Measurements from ENCODE around the gene CNTNAP2. TPM values are rescaled to one million over a fixed set of nuclear protein-coding genes. Genes with fewer than 3 reads are reported as not detected.

The CNTNAP2 gene
- total RNA-seq, 2 experiments from 2014 or later = 0.19 to 0.22 TPM

DNA sequence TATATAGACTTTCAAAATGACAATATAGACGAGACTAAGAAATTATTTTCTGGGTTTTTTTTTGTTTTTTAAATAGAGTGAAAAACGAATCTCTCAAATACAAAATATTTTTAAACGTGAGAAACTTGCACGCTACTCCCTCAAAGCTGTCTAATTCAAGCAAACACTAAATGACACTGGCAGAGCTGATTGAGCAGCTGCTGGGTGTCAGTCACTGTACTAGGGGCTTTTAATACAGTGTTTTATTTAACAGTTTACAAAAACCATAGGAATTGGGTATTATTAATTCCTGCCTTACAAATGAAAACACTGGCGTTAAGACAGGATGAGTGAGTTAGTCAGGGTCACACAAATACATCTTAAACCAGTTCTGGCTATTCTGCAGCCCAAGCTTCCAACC is 1264.3 kb downstream of the CNTNAP2 start:
- Mint-ChIP-seq H3K4me1 (no peaks in the 10 kb centered on the region), H3K36me3 (no peaks in the 10 kb centered on the region), H3K27ac (no peak overlapping the region), H3K4me3 (no peak overlapping the region), H3K9me3 (peaks cover 7% of the 10 kb centered on the region), H3K27me3 (no peaks in the 10 kb centered on the region)
- no peak for DNase-seq

- no peak overlapping the region for H3K4me3 Mint-ChIP-seq
- no peaks in the 10 kb centered on the region for H3K4me1 Mint-ChIP-seq
- no peaks in the 10 kb centered on the region for H3K36me3 Mint-ChIP-seq
- no peak overlapping the region for H3K27ac Mint-ChIP-seq
- H3K27me3 Mint-ChIP-seq = no peaks in the 10 kb centered on the region
- peaks cover 11% of the 10 kb centered on the region for H3K9me3 Mint-ChIP-seq
- no peak for DNase-seq
Measured at GRCh38 chr7:147394329-147394728, 1277.7 kb downstream of the CNTNAP2 start.

- Mint-ChIP-seq H3K27me3 (no peaks in the 10 kb centered on the region), H3K27ac (no peak overlapping the region), H3K36me3 (no peaks in the 10 kb centered on the region), H3K9me3 (no peaks in the 10 kb centered on the region), H3K4me3 (no peak overlapping the region), H3K4me1 (no peaks in the 10 kb centered on the region)
- no peak for DNase-seq
Measured at GRCh38 chr7:147400221-147400689, 1283.7 kb downstream of the CNTNAP2 start.

GRCh38 chr7:147400925-147401324 is 1284.3 kb downstream of the CNTNAP2 start:
- no peak overlapping the region for H3K27ac Mint-ChIP-seq
- no peak for DNase-seq
- H3K4me1 Mint-ChIP-seq = no peaks in the 10 kb centered on the region
- no peak overlapping the region for H3K4me3 Mint-ChIP-seq
- no peaks in the 10 kb centered on the region for H3K9me3 Mint-ChIP-seq
- H3K27me3 Mint-ChIP-seq = no peaks in the 10 kb centered on the region
- H3K36me3 Mint-ChIP-seq = no peaks in the 10 kb centered on the region

DNA sequence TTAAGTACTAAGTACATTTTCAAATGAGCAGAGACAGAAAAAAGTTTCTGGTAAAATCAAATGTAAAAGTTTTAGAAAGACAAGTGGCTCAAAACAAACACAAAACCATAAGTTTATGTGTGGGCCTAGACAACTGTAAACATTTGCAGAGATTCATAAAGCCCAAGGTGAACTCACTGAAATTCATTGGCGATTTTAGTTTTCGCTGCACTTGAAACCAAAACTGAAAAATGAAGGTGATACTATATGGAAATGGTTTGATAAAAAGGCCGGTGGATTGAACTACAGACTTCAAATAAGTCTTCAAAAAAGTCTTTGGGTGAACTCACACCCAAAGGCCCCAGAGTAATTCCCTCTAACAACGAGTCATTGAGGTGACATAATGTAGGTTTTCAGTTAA is 1289.0 kb downstream of the CNTNAP2 start:
- no peak for DNase-seq
- Mint-ChIP-seq H3K27ac (no peak overlapping the region), H3K36me3 (no peaks in the 10 kb centered on the region), H3K4me3 (no peak overlapping the region), H3K27me3 (no peaks in the 10 kb centered on the region), H3K4me1 (no peaks in the 10 kb centered on the region), H3K9me3 (peaks cover 9% of the 10 kb centered on the region)

- H3K27ac Mint-ChIP-seq = no peak overlapping the region
- H3K27me3 Mint-ChIP-seq = no peaks in the 10 kb centered on the region
- H3K4me3 Mint-ChIP-seq = no peak overlapping the region
- H3K36me3 Mint-ChIP-seq = no peaks in the 10 kb centered on the region
- H3K4me1 Mint-ChIP-seq = no peaks in the 10 kb centered on the region
- H3K9me3 Mint-ChIP-seq = peaks cover 9% of the 10 kb centered on the region
- no peak for DNase-seq
Measured at GRCh38 chr7:147406521-147407135, 1290.0 kb downstream of the CNTNAP2 start.

- Mint-ChIP-seq H3K36me3 (no peaks in the 10 kb centered on the region), H3K27ac (no peak overlapping the region), H3K4me1 (no peaks in the 10 kb centered on the region), H3K4me3 (no peak overlapping the region), H3K27me3 (no peaks in the 10 kb centered on the region), H3K9me3 (peaks cover 9% of the 10 kb centered on the region)
- no peak for DNase-seq
Measured at GRCh38 chr7:147411096-147411495, 1294.5 kb downstream of the CNTNAP2 start.

- H3K27ac Mint-ChIP-seq = no peak overlapping the region
- H3K36me3 Mint-ChIP-seq = no peaks in the 10 kb centered on the region
- H3K27me3 Mint-ChIP-seq = no peaks in the 10 kb centered on the region
- no peaks in the 10 kb centered on the region for H3K4me1 Mint-ChIP-seq
- peaks cover 9% of the 10 kb centered on the region for H3K9me3 Mint-ChIP-seq
- no peak overlapping the region for H3K4me3 Mint-ChIP-seq
- no peak for DNase-seq
Measured at GRCh38 chr7:147412109-147412508, 1295.5 kb downstream of the CNTNAP2 start.

- H3K9me3 Mint-ChIP-seq = peaks cover 9% of the 10 kb centered on the region
- no peak overlapping the region for H3K27ac Mint-ChIP-seq
- no peak for DNase-seq
- H3K36me3 Mint-ChIP-seq = no peaks in the 10 kb centered on the region
- no peak overlapping the region for H3K4me3 Mint-ChIP-seq
- H3K4me1 Mint-ChIP-seq = no peaks in the 10 kb centered on the region
- H3K27me3 Mint-ChIP-seq = no peaks in the 10 kb centered on the region
Measured at GRCh38 chr7:147412782-147413556, 1296.4 kb downstream of the CNTNAP2 start.

- Mint-ChIP-seq H3K36me3 (no peaks in the 10 kb centered on the region), H3K27ac (no peak overlapping the region), H3K9me3 (peaks cover 6% of the 10 kb centered on the region), H3K4me1 (no peaks in the 10 kb centered on the region), H3K4me3 (no peak overlapping the region), H3K27me3 (no peaks in the 10 kb centered on the region)
- DNase-seq = no peak
Measured at GRCh38 chr7:147413557-147413870, 1296.9 kb downstream of the CNTNAP2 start.

DNA sequence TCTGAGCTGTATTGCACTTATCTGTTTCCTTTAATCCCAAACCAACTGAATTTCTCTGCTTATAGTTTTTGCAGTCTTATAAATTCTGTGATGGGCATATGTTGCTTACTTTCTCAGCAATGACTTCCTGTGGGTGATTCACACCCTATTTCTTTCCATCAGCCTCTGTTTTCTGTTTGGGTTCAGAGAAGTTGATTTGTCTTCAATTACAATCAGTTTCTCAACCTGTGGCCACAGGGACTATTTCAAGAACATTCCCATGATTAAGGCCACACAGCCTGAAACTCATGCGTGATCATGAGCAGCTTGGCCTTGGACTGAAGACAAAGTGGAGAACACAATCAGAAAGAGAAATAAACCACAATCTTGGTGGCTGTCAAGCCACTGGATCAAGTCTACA is 1299.4 kb downstream of the CNTNAP2 start:
- Mint-ChIP-seq H3K36me3 (no peaks in the 10 kb centered on the region), H3K4me1 (no peaks in the 10 kb centered on the region), H3K9me3 (no peaks in the 10 kb centered on the region), H3K27me3 (no peaks in the 10 kb centered on the region), H3K4me3 (no peak overlapping the region), H3K27ac (no peak overlapping the region)
- DNase-seq = no peak

DNA sequence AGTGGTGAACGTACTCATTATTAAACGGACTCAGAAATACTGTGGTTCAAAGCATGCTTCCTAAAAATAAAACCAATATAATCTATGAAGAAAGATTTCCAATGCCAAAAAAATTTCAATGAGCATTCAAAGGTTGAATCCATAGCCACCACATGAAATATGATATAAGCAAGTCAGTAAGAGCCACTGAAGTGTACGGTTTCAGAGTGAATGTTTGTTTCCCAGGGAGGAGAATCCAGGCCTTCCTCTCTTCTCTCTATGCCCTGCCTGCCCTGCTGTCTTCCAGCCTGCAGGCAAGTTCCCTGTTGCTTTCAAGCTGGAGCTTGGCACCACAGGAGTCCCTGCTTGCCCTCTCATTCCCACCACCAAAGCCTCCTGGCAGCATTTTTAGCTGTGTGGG is 1302.4 kb downstream of the CNTNAP2 start:
- Mint-ChIP-seq H3K4me1 (no peaks in the 10 kb centered on the region), H3K27ac (no peak overlapping the region), H3K9me3 (no peaks in the 10 kb centered on the region), H3K27me3 (no peaks in the 10 kb centered on the region), H3K36me3 (no peaks in the 10 kb centered on the region), H3K4me3 (no peak overlapping the region)
- no peak for DNase-seq

- no peak overlapping the region for H3K27ac Mint-ChIP-seq
- H3K4me1 Mint-ChIP-seq = no peaks in the 10 kb centered on the region
- H3K4me3 Mint-ChIP-seq = no peak overlapping the region
- peaks cover 2% of the 10 kb centered on the region for H3K9me3 Mint-ChIP-seq
- no peak for DNase-seq
- H3K27me3 Mint-ChIP-seq = no peaks in the 10 kb centered on the region
- no peaks in the 10 kb centered on the region for H3K36me3 Mint-ChIP-seq
Measured at GRCh38 chr7:147423875-147424274, 1307.3 kb downstream of the CNTNAP2 start.

GRCh38 chr7:147428075-147428474 is 1311.5 kb downstream of the CNTNAP2 start:
- Mint-ChIP-seq H3K9me3 (peaks cover 2% of the 10 kb centered on the region), H3K4me3 (no peak overlapping the region), H3K27me3 (no peaks in the 10 kb centered on the region), H3K36me3 (no peaks in the 10 kb centered on the region), H3K27ac (no peak overlapping the region), H3K4me1 (no peaks in the 10 kb centered on the region)
- DNase-seq = no peak

GRCh38 chr7:147429961-147430360 is 1313.4 kb downstream of the CNTNAP2 start:
- H3K4me3 Mint-ChIP-seq = no peak overlapping the region
- no peaks in the 10 kb centered on the region for H3K4me1 Mint-ChIP-seq
- DNase-seq = no peak
- H3K9me3 Mint-ChIP-seq = peaks cover 6% of the 10 kb centered on the region
- no peak overlapping the region for H3K27ac Mint-ChIP-seq
- no peaks in the 10 kb centered on the region for H3K27me3 Mint-ChIP-seq
- no peaks in the 10 kb centered on the region for H3K36me3 Mint-ChIP-seq

DNA sequence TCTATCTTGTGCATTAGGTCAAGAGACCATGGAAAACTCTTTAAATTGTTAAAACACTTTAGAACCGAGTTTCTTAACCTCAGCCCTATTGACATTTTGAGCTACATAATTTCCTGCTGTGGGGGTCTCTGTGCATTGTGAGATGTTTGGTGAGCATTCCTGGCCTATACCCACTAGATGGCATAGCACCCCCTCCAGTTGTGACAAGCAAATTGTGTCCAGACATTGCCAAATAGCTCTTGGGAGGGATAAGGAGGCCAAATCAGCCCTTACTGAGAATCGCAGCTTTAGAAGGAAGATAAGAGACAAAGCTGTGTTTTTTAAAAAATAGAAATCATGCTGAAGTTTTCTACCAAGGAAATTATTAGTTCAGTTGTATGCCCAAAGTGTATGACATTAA is 1315.5 kb downstream of the CNTNAP2 start:
- H3K27ac Mint-ChIP-seq = no peak overlapping the region
- no peak for DNase-seq
- H3K27me3 Mint-ChIP-seq = no peaks in the 10 kb centered on the region
- no peak overlapping the region for H3K4me3 Mint-ChIP-seq
- H3K36me3 Mint-ChIP-seq = no peaks in the 10 kb centered on the region
- H3K9me3 Mint-ChIP-seq = peaks cover 6% of the 10 kb centered on the region
- no peaks in the 10 kb centered on the region for H3K4me1 Mint-ChIP-seq

Measured in activated naive CD8-positive, alpha-beta T cell treated with anti-CD3 and anti-CD28 coated beads for 36 hours (primary cell).